ENCODE results near the gene MICU1. TPM values are rescaled to one million over a fixed set of nuclear protein-coding genes. Genes with fewer than 3 reads are reported as not detected.

Gene MICU1
- total and polyA plus RNA-seq, 7 donors = 29.4 to 53.5 (median 33.9) TPM

GRCh38 chr10:72502581-72502980 is 123.3 kb downstream of the MICU1 start:
- Histone ChIP-seq H3K27ac (no peak overlapping the region), H3K9me3 (no peaks in the 10 kb centered on the region), H3K36me3 (no peaks in the 10 kb centered on the region), H3K27me3 (no peaks in the 10 kb centered on the region), H3K4me1 (peaks cover 0 to 5% (median 0%) of the 10 kb centered on the region in 4 donors), H3K4me3 (no peak overlapping the region)
- 93 to 94% methylated on average over 3 of the region's 3 CpGs for WGBS, 2 donors
- TF ChIP-seq EP300 (IDR thresholded peaks at IDR 0.05) = no peak
- no peak for TF ChIP-seq POLR2AphosphoS5 (IDR thresholded peaks at IDR 0.05)
- TF ChIP-seq, protein P1, sequence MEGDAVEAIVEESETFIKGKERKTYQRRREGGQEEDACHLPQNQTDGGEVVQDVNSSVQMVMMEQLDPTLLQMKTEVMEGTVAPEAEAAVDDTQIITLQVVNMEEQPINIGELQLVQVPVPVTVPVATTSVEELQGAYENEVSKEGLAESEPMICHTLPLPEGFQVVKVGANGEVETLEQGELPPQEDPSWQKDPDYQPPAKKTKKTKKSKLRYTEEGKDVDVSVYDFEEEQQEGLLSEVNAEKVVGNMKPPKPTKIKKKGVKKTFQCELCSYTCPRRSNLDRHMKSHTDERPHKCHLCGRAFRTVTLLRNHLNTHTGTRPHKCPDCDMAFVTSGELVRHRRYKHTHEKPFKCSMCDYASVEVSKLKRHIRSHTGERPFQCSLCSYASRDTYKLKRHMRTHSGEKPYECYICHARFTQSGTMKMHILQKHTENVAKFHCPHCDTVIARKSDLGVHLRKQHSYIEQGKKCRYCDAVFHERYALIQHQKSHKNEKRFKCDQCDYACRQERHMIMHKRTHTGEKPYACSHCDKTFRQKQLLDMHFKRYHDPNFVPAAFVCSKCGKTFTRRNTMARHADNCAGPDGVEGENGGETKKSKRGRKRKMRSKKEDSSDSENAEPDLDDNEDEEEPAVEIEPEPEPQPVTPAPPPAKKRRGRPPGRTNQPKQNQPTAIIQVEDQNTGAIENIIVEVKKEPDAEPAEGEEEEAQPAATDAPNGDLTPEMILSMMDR (IDR thresholded peaks at IDR 0.05) = no peak
- TF ChIP-seq POLR2A (IDR thresholded peaks at IDR 0.05) = no peak
- no peak for DNase-seq
- intact Hi-C loops (cut with DNase I) = no loop called here

DNA sequence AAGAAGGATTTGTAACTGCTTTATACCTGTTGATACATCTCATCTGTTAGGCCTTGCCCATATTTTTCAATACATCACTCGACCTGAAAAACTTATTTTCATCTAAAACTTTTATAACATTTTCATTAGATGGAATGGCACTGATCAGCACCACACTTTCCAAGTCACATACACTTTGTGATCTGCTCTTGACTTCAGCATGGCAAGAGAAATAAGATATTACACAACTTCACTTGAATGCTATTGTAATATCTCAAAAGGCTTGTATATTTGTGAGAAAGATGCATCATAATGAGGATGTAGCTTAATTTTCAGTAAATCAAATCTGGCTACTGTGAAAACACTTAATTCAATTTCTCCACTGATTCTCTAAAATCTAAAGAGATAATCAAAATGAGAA is 126.2 kb downstream of the MICU1 start:
- Histone ChIP-seq H3K36me3 (no peaks in the 10 kb centered on the region), H3K27me3 (no peaks in the 10 kb centered on the region), H3K9me3 (no peaks in the 10 kb centered on the region), H3K4me1 (peaks cover 0 to 5% (median 0%) of the 10 kb centered on the region in 4 donors), H3K27ac (no peak overlapping the region), H3K4me3 (no peak overlapping the region)
- TF ChIP-seq EP300 (IDR thresholded peaks at IDR 0.05) = no peak
- TF ChIP-seq, protein P1 (IDR thresholded peaks at IDR 0.05) = no peak
- TF ChIP-seq POLR2AphosphoS5 (IDR thresholded peaks at IDR 0.05) = no peak
- no peak for TF ChIP-seq POLR2A (IDR thresholded peaks at IDR 0.05)
- no peak for DNase-seq
- intact Hi-C loops (cut with DNase I) = no loop called here
- WGBS, 2 donors = 84% methylated on average over 1 of the region's 1 CpG

- intact Hi-C loops (cut with DNase I) = no loop called here
- H3K27ac ChIP-seq = no peak overlapping the region
- 81 to 85% methylated on average over 4 of the region's 4 CpGs for WGBS, 2 donors
Observed at GRCh38 chr10:72490951-72491350, 134.9 kb downstream of the MICU1 start.

GRCh38 chr10:72487521-72487920 is 138.4 kb downstream of the MICU1 start:
- intact Hi-C loops (cut with DNase I) = no loop called here
- Histone ChIP-seq H3K9me3 (no peaks in the 10 kb centered on the region), H3K36me3 (no peaks in the 10 kb centered on the region), H3K27me3 (no peaks in the 10 kb centered on the region), H3K27ac (no peak overlapping the region), H3K4me3 (no peak overlapping the region), H3K4me1 (no peaks in the 10 kb centered on the region)
- 93 to 95% methylated on average over 3 of the region's 3 CpGs for WGBS, 2 donors
- no peak for DNase-seq
- TF ChIP-seq, protein P1 (IDR thresholded peaks at IDR 0.05) = no peak
- TF ChIP-seq POLR2AphosphoS5 (IDR thresholded peaks at IDR 0.05) (no peak), POLR2A (IDR thresholded peaks at IDR 0.05) (no peak)

More at GRCh38 chr10:72490951-72491350, 134.9 kb downstream of the MICU1 start:
- Histone ChIP-seq H3K27me3 (no peaks in the 10 kb centered on the region), H3K9me3 (no peaks in the 10 kb centered on the region), H3K4me1 (no peaks in the 10 kb centered on the region), H3K4me3 (no peak overlapping the region), H3K36me3 (no peaks in the 10 kb centered on the region)
- no peak for DNase-seq
- TF ChIP-seq, protein P1 (IDR thresholded peaks at IDR 0.05) = no peak
- TF ChIP-seq EP300 (IDR thresholded peaks at IDR 0.05) (no peak), POLR2A (IDR thresholded peaks at IDR 0.05) (no peak), POLR2AphosphoS5 (IDR thresholded peaks at IDR 0.05) (no peak)

GRCh38 chr10:72487116-72487515 is 138.8 kb downstream of the MICU1 start:
- no peaks in the 10 kb centered on the region for H3K4me1 ChIP-seq
- no peaks in the 10 kb centered on the region for H3K36me3 ChIP-seq
- H3K9me3 ChIP-seq = no peaks in the 10 kb centered on the region
- H3K27me3 ChIP-seq = no peaks in the 10 kb centered on the region
- intact Hi-C loops (cut with DNase I) = no loop called here
- no peak overlapping the region for H3K4me3 ChIP-seq
- 93 to 94% methylated on average over 4 of the region's 4 CpGs for WGBS, 2 donors
- TF ChIP-seq, protein P1 (IDR thresholded peaks at IDR 0.05) = no peak
- TF ChIP-seq POLR2A (IDR thresholded peaks at IDR 0.05) = no peak
- TF ChIP-seq POLR2AphosphoS5 (IDR thresholded peaks at IDR 0.05) = no peak
- TF ChIP-seq EP300 (IDR thresholded peaks at IDR 0.05) = no peak
- H3K27ac ChIP-seq = no peak overlapping the region
- DNase-seq = no peak

Data from sigmoid colon (tissue), 7 donors.